OCI-LY7 (cell line): ENCODE data around the gene DNAI1. TPM values are rescaled to one million over a fixed set of nuclear protein-coding genes. Genes with fewer than 3 reads are reported as not detected.

Source experiments
- BruUV-seq: library from RNA; stranded (reverse); fragments of 400-500 nt; replicated peaks from 2 replicates; lab custom pipeline; 2021; lab: Mats Ljungman, UMichigan
- CTCF ChIA-PET: fragments of 300-600 bp; sonication (Branson Sonifier 250); formaldehyde crosslinking; loops from one replicate; lab custom pipeline; 2022; ENCODE audit warnings: antibody characterized with exemption; ENCODE audit not compliant: unreplicated experiment; lab: Charles Lee
- POLR2A ChIA-PET: fragments of 300-600 bp; sonication (Branson Sonifier 250); formaldehyde crosslinking; loops from one replicate; lab custom pipeline; 2022; ENCODE audit warnings: antibody characterized with exemption; lab: Charles Lee
- DNase-seq: peaks from one replicate; pipeline ENCODE4 v3.0.0-alpha.2; 2015; ENCODE audit warnings: low spot score
- H2AFZ ChIP-seq: fragments of 200-600 bp; sonication (generic), shearing (Covaris generic); 2 replicates; pipeline ENCODE4 v1.6.1; 2014; ENCODE audit warnings: mild to moderate bottlenecking, antibody characterized with exemption, low read length, moderate library complexity
- H3K27ac ChIP-seq: fragments of 200-600 bp; sonication (generic); 2 replicates; pipeline ENCODE4 v1.5.1; 2014; ENCODE audit warnings: mixed run types, low read depth, mild to moderate bottlenecking, moderate library complexity, low read length, inconsistent platforms; ENCODE audit not compliant: poor library complexity, severe bottlenecking
- H3K36me3 ChIP-seq: fragments of 200-600 bp; sonication (generic); 2 replicates; pipeline ENCODE4 v1.6.1; 2014; ENCODE audit warnings: mild to moderate bottlenecking, antibody characterized with exemption, low read length, moderate library complexity, mixed read lengths; ENCODE audit not compliant: insufficient read depth
- H3K4me1 ChIP-seq: fragments of 200-600 bp; sonication (generic); 2 replicates; pipeline ENCODE4 v1.5.1; 2014; ENCODE audit warnings: mild to moderate bottlenecking, low read length; ENCODE audit not compliant: insufficient read depth, poor library complexity, severe bottlenecking
- H3K4me2 ChIP-seq: fragments of 200-600 bp; sonication (generic); 2 replicates; pipeline ENCODE4 v1.6.1; 2014; ENCODE audit warnings: mild to moderate bottlenecking, low read length
- H3K4me3 ChIP-seq: fragments of 200-600 bp; sonication (generic); 2 replicates; pipeline ENCODE4 v1.5.1; 2014; ENCODE audit warnings: mild to moderate bottlenecking, low read depth, low read length; ENCODE audit not compliant: poor library complexity, severe bottlenecking
- H3K79me2 ChIP-seq: fragments of 200-600 bp; sonication (generic); 2 replicates; pipeline ENCODE4 v1.6.1; 2016; ENCODE audit warnings: low read depth, mild to moderate bottlenecking, low read length, moderate library complexity, mixed read lengths; ENCODE audit not compliant: insufficient read depth
- H3K9me2 ChIP-seq: fragments of 200-600 bp; sonication (generic); 2 replicates; pipeline ENCODE4 v1.6.1; 2016; ENCODE audit warnings: mild to moderate bottlenecking, low read length, mixed read lengths; ENCODE audit not compliant: insufficient read depth
- H3K9me3 ChIP-seq: fragments of 200-600 bp; sonication (generic); 2 replicates; pipeline ENCODE4 v1.6.1; 2014; ENCODE audit warnings: mild to moderate bottlenecking, mixed run types, low read length, mixed read lengths
- H4K20me1 ChIP-seq: fragments of 200-600 bp; sonication (generic); 2 replicates; pipeline ENCODE4 v1.6.1; 2014; ENCODE audit warnings: mild to moderate bottlenecking, antibody characterized with exemption, low read length, moderate library complexity, mixed read lengths; ENCODE audit not compliant: insufficient read depth
- CTCF ChIP-seq: fragments of 200-600 bp; sonication (generic); conservative IDR thresholded peaks from 2 replicates; pipeline ENCODE4 v1.5.1; 2014; ENCODE audit warnings: mild to moderate bottlenecking, antibody characterized with exemption, low read length, moderate library complexity, mixed read lengths
- EZH2phosphoT487 ChIP-seq: fragments of 200-600 bp; sonication (generic); IDR thresholded peaks from 2 replicates; pipeline ENCODE4 v1.6.1; 2018; ENCODE audit warnings: low read depth, borderline replicate concordance, mild to moderate bottlenecking, mixed run types, antibody characterized with exemption, low read length, moderate library complexity, mixed read lengths
- intact Hi-C: fragments of 100-400 bp; cut with micrococcal nuclease; formaldehyde crosslinking; loops from one replicate; pipeline ENCODE4 v1.10.0; 2022; ENCODE audit not compliant: unreplicated experiment
- total RNA-seq, 2 experiments: library from RNA; depleted of rRNA in 1 of 2; stranded (reverse); fragments of >200 nt in 1 of 2; shearing (Covaris generic) in 1 of 2; gene quantifications; 2 replicates each; pipeline ENCODE4 v1.2.3, GENCODE V29; 2014 to 2022

The DNAI1 gene
- total RNA-seq, 2 experiments from 2014 or later, result 0.57 to 0.97 TPM

GRCh38 chr9:34552986-34553385, 94.4 kb downstream of the DNAI1 start:
- no peaks in the 10 kb centered on the region for H3K9me3 ChIP-seq
- H4K20me1 ChIP-seq, result no peaks in the 10 kb centered on the region
- no peak overlapping the region for H3K4me3 ChIP-seq
- TF ChIP-seq CTCF (no peak), EZH2phosphoT487 (no peak)
- no peak overlapping the region for H2AFZ ChIP-seq
- H3K27ac ChIP-seq, result no peak overlapping the region
- CTCF ChIA-PET, result no interaction called here
- BruUV-seq, result no TSS peak
- intact Hi-C loops, result no loop called here
- H3K4me2 ChIP-seq, result no peak overlapping the region
- H3K9me2 ChIP-seq, result no peaks in the 10 kb centered on the region
- no peak for DNase-seq
- no peaks in the 10 kb centered on the region for H3K79me2 ChIP-seq
- no peaks in the 10 kb centered on the region for H3K36me3 ChIP-seq
- no peaks in the 10 kb centered on the region for H3K4me1 ChIP-seq
- POLR2A ChIA-PET, result no interaction called here

GRCh38 chr9:34553511-34554021, 95.0 kb downstream of the DNAI1 start:
- no peak for DNase-seq
- CTCF ChIA-PET, result no interaction called here
- Histone ChIP-seq H2AFZ (no peak overlapping the region), H4K20me1 (no peaks in the 10 kb centered on the region), H3K9me3 (no peaks in the 10 kb centered on the region), H3K4me2 (no peak overlapping the region), H3K36me3 (no peaks in the 10 kb centered on the region), H3K79me2 (no peaks in the 10 kb centered on the region), H3K4me3 (no peak overlapping the region), H3K4me1 (no peaks in the 10 kb centered on the region), H3K9me2 (no peaks in the 10 kb centered on the region), H3K27ac (no peak overlapping the region)
- BruUV-seq, result no TSS peak
- intact Hi-C loops, result no loop called here
- POLR2A ChIA-PET, result no interaction called here
- no peak for TF ChIP-seq EZH2phosphoT487

GRCh38 chr9:34554211-34555001, 95.8 kb downstream of the DNAI1 start:
- POLR2A ChIA-PET, result no interaction called here

More at GRCh38 chr9:34554211-34555001, 95.8 kb downstream of the DNAI1 start:
- CTCF ChIA-PET, result no interaction called here
- Histone ChIP-seq H3K27ac (no peak overlapping the region), H3K36me3 (no peaks in the 10 kb centered on the region), H3K9me2 (no peaks in the 10 kb centered on the region), H3K4me2 (no peak overlapping the region), H3K4me3 (no peak overlapping the region), H3K9me3 (no peaks in the 10 kb centered on the region), H3K4me1 (no peaks in the 10 kb centered on the region), H4K20me1 (no peaks in the 10 kb centered on the region), H3K79me2 (no peaks in the 10 kb centered on the region), H2AFZ (no peak overlapping the region)
- intact Hi-C loops, result no loop called here
- no peak for DNase-seq
- no peak for TF ChIP-seq EZH2phosphoT487
- TF ChIP-seq CTCF, result no peak
- BruUV-seq, result no TSS peak
